Liver (tissue), 3 donors: ENCODE measurements around the gene KBTBD2.
"Not testable (repeated sequence)": the region's sequence is repeated elsewhere in the genome, so short reads cannot be mapped to it uniquely, and the experiment has no call there.

Experiments
- FOXA2 ChIP-seq: IDR thresholded peaks from 2 replicates; pipeline ENCODE4 v1.6.1; 2016; ENCODE audit warnings: antibody characterized with exemption
- GABPA ChIP-seq, 2 donors: IDR thresholded peaks in 1 of 2; conservative IDR thresholded peaks in 1 of 2; 2 replicates each; pipeline ENCODE4 v1.6.1; 2016; ENCODE audit warnings: antibody characterized with exemption in 2 of 2, mild to moderate bottlenecking in 1 of 2, moderate library complexity in 1 of 2
- HNF4G ChIP-seq: IDR thresholded peaks from 2 replicates; pipeline ENCODE4 v1.6.1; 2016; ENCODE audit warnings: antibody characterized with exemption
- JUND ChIP-seq, 2 donors: IDR thresholded peaks; 2 replicates each; pipeline ENCODE4 v1.6.1; 2016; ENCODE audit warnings: antibody characterized with exemption in 2 of 2
- MAX ChIP-seq: IDR thresholded peaks from 2 replicates; pipeline ENCODE4 v1.6.1; 2016; ENCODE audit warnings: antibody characterized with exemption
- RAD21 ChIP-seq, 2 donors: IDR thresholded peaks; 2 replicates each; pipeline ENCODE4 v1.6.1; 2016; ENCODE audit warnings: antibody characterized with exemption in 2 of 2, mild to moderate bottlenecking in 2 of 2
- REST ChIP-seq: IDR thresholded peaks from 2 replicates; pipeline ENCODE4 v1.6.1; 2016; ENCODE audit warnings: antibody characterized with exemption, mild to moderate bottlenecking
- SP1 ChIP-seq: IDR thresholded peaks from 2 replicates; pipeline ENCODE4 v1.6.1; 2018; ENCODE audit warnings: antibody characterized with exemption, mild to moderate bottlenecking
- TAF1 ChIP-seq: conservative IDR thresholded peaks from 2 replicates; pipeline ENCODE4 v1.6.1; 2016; ENCODE audit warnings: antibody characterized with exemption, mild to moderate bottlenecking
- YY1 ChIP-seq: IDR thresholded peaks from 2 replicates; pipeline ENCODE4 v1.6.1; 2016; ENCODE audit warnings: antibody characterized with exemption, mild to moderate bottlenecking
- ZBTB33 ChIP-seq: IDR thresholded peaks from 2 replicates; pipeline ENCODE4 v1.6.1; 2016; ENCODE audit warnings: antibody characterized with exemption
- TF ChIP-seq, protein P1 (sequence below): fragments of 150-350 bp; IDR thresholded peaks from 2 replicates; pipeline ENCODE4 v1.5.1; 2017; ENCODE audit warnings: improper control_type of control experiment, low read depth, low read length; ENCODE audit not compliant: missing input control
- donor health status: healthy.
- donor health status: healthy.

DNA sequence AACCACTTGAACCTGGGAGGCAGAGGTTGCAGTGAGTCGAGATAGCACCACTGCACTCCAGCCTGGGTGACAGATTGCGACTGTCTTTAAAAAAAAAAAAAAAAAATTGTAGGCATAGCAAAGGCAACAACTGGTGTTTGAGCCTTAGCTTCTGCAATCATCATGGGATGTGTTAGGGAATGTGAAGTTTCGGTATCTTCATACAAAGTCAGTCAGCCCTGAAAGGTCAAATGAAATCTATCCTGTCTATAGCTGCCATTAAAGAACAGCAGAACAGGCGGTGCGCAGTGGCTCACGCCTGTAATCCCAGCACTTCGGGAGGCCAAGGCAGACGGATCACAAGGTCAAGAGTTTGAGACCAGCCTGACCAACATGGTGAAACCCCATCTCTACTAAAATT lies 13.5 kb downstream of the KBTBD2 start:
- TF ChIP-seq, protein P1, sequence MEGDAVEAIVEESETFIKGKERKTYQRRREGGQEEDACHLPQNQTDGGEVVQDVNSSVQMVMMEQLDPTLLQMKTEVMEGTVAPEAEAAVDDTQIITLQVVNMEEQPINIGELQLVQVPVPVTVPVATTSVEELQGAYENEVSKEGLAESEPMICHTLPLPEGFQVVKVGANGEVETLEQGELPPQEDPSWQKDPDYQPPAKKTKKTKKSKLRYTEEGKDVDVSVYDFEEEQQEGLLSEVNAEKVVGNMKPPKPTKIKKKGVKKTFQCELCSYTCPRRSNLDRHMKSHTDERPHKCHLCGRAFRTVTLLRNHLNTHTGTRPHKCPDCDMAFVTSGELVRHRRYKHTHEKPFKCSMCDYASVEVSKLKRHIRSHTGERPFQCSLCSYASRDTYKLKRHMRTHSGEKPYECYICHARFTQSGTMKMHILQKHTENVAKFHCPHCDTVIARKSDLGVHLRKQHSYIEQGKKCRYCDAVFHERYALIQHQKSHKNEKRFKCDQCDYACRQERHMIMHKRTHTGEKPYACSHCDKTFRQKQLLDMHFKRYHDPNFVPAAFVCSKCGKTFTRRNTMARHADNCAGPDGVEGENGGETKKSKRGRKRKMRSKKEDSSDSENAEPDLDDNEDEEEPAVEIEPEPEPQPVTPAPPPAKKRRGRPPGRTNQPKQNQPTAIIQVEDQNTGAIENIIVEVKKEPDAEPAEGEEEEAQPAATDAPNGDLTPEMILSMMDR, result not testable (repeated sequence)
- TF ChIP-seq SP1; RAD21 (IDR thresholded peaks at IDR 0.05); REST; HNF4G; MAX; GABPA (IDR thresholded peaks at IDR 0.05 in 1 of 2, conservative IDR thresholded peaks at IDR 0.05 in 1 of 2); FOXA2; JUND (IDR thresholded peaks at IDR 0.05); YY1; TAF1; ZBTB33: not testable (repeated sequence)
